HepG2 (cell line): ENCODE data around the gene CTTNBP2NL. TPM values are rescaled to one million over a fixed set of nuclear protein-coding genes. Genes with fewer than 3 reads are reported as not detected.

Experiments used
- ATAC-seq: fragments of 200-7000 bp; cut with Tn5 transposase; 3 replicates; pipeline ENCODE4 v1.9.1; 2020; ENCODE audit warnings: mild to moderate bottlenecking, moderate library complexity
- BruUV-seq: library from RNA; stranded (reverse); fragments of 400-500 nt; replicated peaks from 2 replicates; lab custom pipeline; 2021; lab: Mats Ljungman, UMichigan
- CTCF ChIA-PET: fragments of 300-600 bp; formaldehyde crosslinking; extraction: SDS; loops from one replicate; lab custom pipeline; 2021; ENCODE audit warnings: low total read pairs, inconsistent platforms, low intra/inter-chr PET ratio; lab: Yijun Ruan, JAX
- POLR2A ChIA-PET: fragments of 350-600 bp; sonication (Branson Sonifier 250); formaldehyde crosslinking; loops from one replicate; lab custom pipeline; 2020; ENCODE audit warnings: antibody characterized with exemption, inconsistent platforms; lab: Yijun Ruan, JAX
- DNase-seq: peaks from one replicate; pipeline ENCODE4 v3.0.0-alpha.2; 2015; ENCODE audit warnings: low spot score
- FAIRE-seq: peaks from 3 replicates; lab custom pipeline; 2011; peaks lifted over from hg19 to GRCh38; lab: Jason Lieb, UNC
- H2AFZ ChIP-seq: one replicate; pipeline ENCODE4 v1.6.1; 2011; ENCODE audit warnings: low read length, inconsistent platforms
- H3K27ac ChIP-seq: fragments of 300-600 bp; 3 replicates; pipeline ENCODE4 v1.8.0; 2011; ENCODE audit warnings: mixed run types, mild to moderate bottlenecking, mixed read lengths, low read length, inconsistent platforms; ENCODE audit not compliant: insufficient read depth; ENCODE audit errors: extremely low read length
- H3K27me3 ChIP-seq, 2 experiments: fragments of 200-600 bp in 1 of 2; 2 replicates in 1 of 2; 3 replicates in 1 of 2; pipeline versions ENCODE4 v1.6.0 to v1.8.0; 2011; ENCODE audit warnings: low read length in 2 of 2, mild to moderate bottlenecking in 2 of 2, moderate library complexity in 2 of 2, inconsistent platforms in 1 of 2; ENCODE audit not compliant: insufficient read depth in 2 of 2, control insufficient read depth in 1 of 2
- H3K36me3 ChIP-seq, 2 experiments: fragments of 200-600 bp in 1 of 2; replicated peaks in 1 of 2; 2 replicates in 1 of 2; 3 replicates in 1 of 2; pipeline versions ENCODE4 v1.5.1 to v1.8.0; 2011; ENCODE audit warnings: low read length in 2 of 2, inconsistent platforms in 1 of 2; ENCODE audit not compliant: insufficient read depth in 2 of 2, control insufficient read depth in 1 of 2
- H3K4me1 ChIP-seq: 2 replicates; pipeline ENCODE4 v1.5.1; 2012; ENCODE audit warnings: low read length, inconsistent platforms; ENCODE audit not compliant: insufficient read depth
- H3K4me2 ChIP-seq: 2 replicates; pipeline ENCODE4 v1.6.0; 2011; ENCODE audit warnings: low read depth, low read length, inconsistent platforms
- H3K4me3 ChIP-seq, 3 experiments: fragments of 200-600 bp in 1 of 3; sonication (generic), shearing (Covaris generic) in 1 of 3; replicated peaks in 1 of 3; 2 replicates each; pipeline ENCODE4 v1.5.1; 2011 to 2016; ENCODE audit warnings: low read length in 3 of 3, inconsistent platforms in 2 of 3, low read depth in 2 of 3, mild to moderate bottlenecking in 2 of 3, control low read depth in 1 of 3, mixed read lengths in 1 of 3; ENCODE audit not compliant: insufficient read depth in 1 of 3
- H3K79me2 ChIP-seq: one replicate; pipeline ENCODE4 v1.6.1; 2011; ENCODE audit warnings: low read length, inconsistent platforms; ENCODE audit not compliant: insufficient read depth
- H3K9ac ChIP-seq: 2 replicates; pipeline ENCODE4 v1.6.0; 2011; ENCODE audit warnings: mild to moderate bottlenecking, low read depth, low read length, inconsistent platforms; ENCODE audit not compliant: insufficient read depth
- H3K9me3 ChIP-seq: 2 replicates; pipeline ENCODE4 v1.5.1; 2012; ENCODE audit warnings: mild to moderate bottlenecking, low read length
- H4K20me1 ChIP-seq: 2 replicates; pipeline ENCODE4 v1.6.0; 2011; ENCODE audit warnings: inconsistent platforms, mild to moderate bottlenecking, low read length, moderate library complexity; ENCODE audit not compliant: insufficient read depth
- ARID4A ChIP-seq: sonication (generic); formaldehyde crosslinking; IDR thresholded peaks from 2 replicates; pipeline ENCODE4 v1.5.0; 2020; ENCODE audit warnings: mild to moderate bottlenecking, missing genetic modification reagents, borderline replicate concordance
- HHEX ChIP-seq: IDR thresholded peaks from 2 replicates; pipeline ENCODE4 v1.6.1; 2016; ENCODE audit warnings: control low read depth
- LCORL ChIP-seq, 2 experiments: fragments of 450-650 bp in 1 of 2; sonication (generic) in 1 of 2; formaldehyde crosslinking in 1 of 2; IDR thresholded peaks; 2 replicates each; pipeline versions ENCODE4 v1.5.0 to v1.6.1; 2017 to 2020; ENCODE audit warnings: antibody characterized with exemption in 1 of 2, missing genetic modification reagents in 1 of 2
- SMAD3 ChIP-seq: sonication (generic); formaldehyde crosslinking; IDR thresholded peaks from 2 replicates; pipeline ENCODE4 v1.4.0; 2020; ENCODE audit warnings: missing genetic modification reagents
- YEATS4 ChIP-seq: sonication (generic); formaldehyde crosslinking; IDR thresholded peaks from 2 replicates; pipeline ENCODE4 v1.4.0; 2020; ENCODE audit warnings: missing genetic modification reagents, borderline replicate concordance
- WGBS: methylation state at CpG from one replicate; pipeline ENCODE4 v1.1.6; 2017; ENCODE audit warnings: low lambda C conversion rate; 5-methylcytosine and 5-hydroxymethylcytosine counted together
- in situ Hi-C: cut with HindIII; loops from 2 replicates; pipeline ENCODE4 v1.10.0; 2017; ENCODE audit warnings: low pct_unique_long_range_greater_than_20kb; ENCODE audit not compliant: extremely low pct_ligation_motif_present
- intact Hi-C: fragments of 100-400 bp; cut with micrococcal nuclease; formaldehyde crosslinking; loops from one replicate; pipeline ENCODE4 v1.10.0; 2022; ENCODE audit not compliant: unreplicated experiment
- polyA plus RNA-seq, 8 experiments: library from polyadenylated mRNA; depleted of rRNA in 3 of 8; stranded (reverse) in 7 of 8; unstranded in 1 of 8; fragments of >200 nt; fragmentation: Illumina TruSeq in 4 of 8; extraction: Trizol in 4 of 8; gene quantifications; 2 replicates each; pipeline versions ENCODE4 v1.2.1 to v1.2.3, GENCODE V29; 2011 to 2016; ENCODE audit warnings: low read depth in 4 of 8, missing spikeins in 1 of 8, mixed read lengths in 1 of 8; ENCODE audit not compliant: insufficient read depth in 1 of 8
- total RNA-seq, 5 experiments: library from RNA; depleted of rRNA; stranded (reverse); fragments of >200 nt; fragmentation: Illumina TruSeq; extraction: Trizol; gene quantifications; 2 replicates each; pipeline ENCODE4 v1.2.3, GENCODE V29; 2016; ENCODE audit warnings: low read depth in 1 of 5

CTTNBP2NL gene
- total and polyA plus RNA-seq, 2 of the 13 experiments (the other 11 are each of a cell fraction or from before 2014, with no cell fraction given): 2.1 to 4.1 TPM

GRCh38 chr1:112461200-112461871, 65.3 kb downstream of the CTTNBP2NL start (continued):
- TF ChIP-seq ARID4A (no peak), YEATS4 (CRISPR knock-in tag) (no peak), LCORL (IDR thresholded peaks at IDR 0.05) (no peak), LCORL (CRISPR knock-in tag; IDR thresholded peaks at IDR 0.05) (no peak), SMAD3 (no peak)

GRCh38 chr1:112462953-112463279, 66.9 kb downstream of the CTTNBP2NL start:
- no peak overlapping the region for H3K27ac ChIP-seq
- BruUV-seq: no TSS peak
- WGBS: 33% methylated on average over 1 of the region's 1 CpG
- H3K4me2 ChIP-seq: no peak overlapping the region
- no peaks in the 10 kb centered on the region for H3K36me3 ChIP-seq
- intact Hi-C loops (no loop called here), in situ Hi-C loops (loop anchor here (5.0 kb wide), 1 partner anchor 66 kb away; the partner anchor contains the start of gene CTTNBP2NL)
- no peaks in the 10 kb centered on the region for H3K9me3 ChIP-seq
- POLR2A ChIA-PET: interaction anchor here (1.6 kb wide), 1 partner anchor 67 kb away, joined by 5 read pairs; the partner anchor contains the start of gene CTTNBP2NL
- H4K20me1 ChIP-seq: no peaks in the 10 kb centered on the region
- no peak overlapping the region for H3K9ac ChIP-seq
- no peak for ATAC-seq
- peaks cover 0 to 3% of the 10 kb centered on the region in 2 experiments; a peak in 1 of 5 replicates for H3K27me3 ChIP-seq
- no peak for DNase-seq
- no peak overlapping the region for H3K4me3 ChIP-seq
- TF ChIP-seq HHEX (CRISPR knock-in tag): no peak
- FAIRE-seq: no peak
- peaks cover 47% of the 10 kb centered on the region for H3K4me1 ChIP-seq
- no peaks in the 10 kb centered on the region for H3K79me2 ChIP-seq
- CTCF ChIA-PET: interaction anchor here (1.1 kb wide), 1 partner anchor 72 kb away, joined by 3 read pairs; no protein-coding TSS in a partner anchor
- no peak overlapping the region for H2AFZ ChIP-seq
